ENCODE data around the gene CLDN16.

CLDN16 gene

DNA sequence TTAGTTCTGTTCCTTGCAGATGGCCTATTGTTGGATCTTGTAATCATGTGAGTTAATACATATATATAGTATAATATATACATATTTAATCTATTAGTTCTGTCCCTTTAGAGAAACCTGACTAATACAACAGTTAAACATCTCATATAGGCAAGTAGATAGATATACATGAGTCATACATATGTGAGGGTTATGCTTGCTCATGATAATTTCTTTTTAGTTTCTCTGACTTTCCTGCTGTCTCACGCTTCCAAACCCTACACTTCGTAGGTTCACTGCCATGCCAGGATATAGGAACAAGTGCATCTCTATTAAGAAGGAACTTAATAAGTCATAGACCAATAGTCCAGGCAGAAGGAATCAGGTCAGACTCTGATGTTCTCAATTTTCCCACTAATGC lies 16.8 kb upstream of the CLDN16 start:
- H3K27ac ChIP-seq: no peak overlapping the region
- peak; percentile 32 for DNase-seq (ENCODE audit: low spot score)
- ChIA-PET POLR2A (ENCODE audit: low non-redundant PET) (no interaction called here), CTCF (no interaction called here)
- TF ChIP-seq, protein P1, sequence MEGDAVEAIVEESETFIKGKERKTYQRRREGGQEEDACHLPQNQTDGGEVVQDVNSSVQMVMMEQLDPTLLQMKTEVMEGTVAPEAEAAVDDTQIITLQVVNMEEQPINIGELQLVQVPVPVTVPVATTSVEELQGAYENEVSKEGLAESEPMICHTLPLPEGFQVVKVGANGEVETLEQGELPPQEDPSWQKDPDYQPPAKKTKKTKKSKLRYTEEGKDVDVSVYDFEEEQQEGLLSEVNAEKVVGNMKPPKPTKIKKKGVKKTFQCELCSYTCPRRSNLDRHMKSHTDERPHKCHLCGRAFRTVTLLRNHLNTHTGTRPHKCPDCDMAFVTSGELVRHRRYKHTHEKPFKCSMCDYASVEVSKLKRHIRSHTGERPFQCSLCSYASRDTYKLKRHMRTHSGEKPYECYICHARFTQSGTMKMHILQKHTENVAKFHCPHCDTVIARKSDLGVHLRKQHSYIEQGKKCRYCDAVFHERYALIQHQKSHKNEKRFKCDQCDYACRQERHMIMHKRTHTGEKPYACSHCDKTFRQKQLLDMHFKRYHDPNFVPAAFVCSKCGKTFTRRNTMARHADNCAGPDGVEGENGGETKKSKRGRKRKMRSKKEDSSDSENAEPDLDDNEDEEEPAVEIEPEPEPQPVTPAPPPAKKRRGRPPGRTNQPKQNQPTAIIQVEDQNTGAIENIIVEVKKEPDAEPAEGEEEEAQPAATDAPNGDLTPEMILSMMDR (conservative IDR thresholded peaks at IDR 0.05; ENCODE audit: low read depth): no peak

DNA sequence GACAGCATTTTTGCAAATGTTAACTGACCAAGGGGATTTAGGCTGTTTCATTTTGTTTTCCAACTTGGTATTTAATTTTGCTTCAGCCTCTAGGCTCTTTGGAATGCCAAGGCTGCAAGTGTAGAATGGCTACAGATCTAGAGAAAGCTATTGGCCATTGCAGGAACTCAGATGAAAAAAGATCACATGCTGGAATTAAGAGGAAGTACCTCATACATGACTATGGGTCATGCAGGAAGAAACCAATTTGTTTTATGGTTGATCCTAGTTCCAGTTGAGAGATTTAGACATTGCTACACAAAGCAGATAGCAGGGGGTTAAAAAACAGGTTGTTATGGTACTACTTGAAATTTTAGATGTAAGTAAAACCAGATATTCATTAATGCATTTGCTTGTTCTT lies 12.7 kb upstream of the CLDN16 start:
- H3K27ac ChIP-seq: no peak overlapping the region
- ChIA-PET CTCF (no interaction called here), POLR2A (ENCODE audit: low non-redundant PET) (no interaction called here)
- TF ChIP-seq, protein P1 (conservative IDR thresholded peaks at IDR 0.05; ENCODE audit: low read depth): no peak
- no peak for DNase-seq (ENCODE audit: low spot score)

DNA sequence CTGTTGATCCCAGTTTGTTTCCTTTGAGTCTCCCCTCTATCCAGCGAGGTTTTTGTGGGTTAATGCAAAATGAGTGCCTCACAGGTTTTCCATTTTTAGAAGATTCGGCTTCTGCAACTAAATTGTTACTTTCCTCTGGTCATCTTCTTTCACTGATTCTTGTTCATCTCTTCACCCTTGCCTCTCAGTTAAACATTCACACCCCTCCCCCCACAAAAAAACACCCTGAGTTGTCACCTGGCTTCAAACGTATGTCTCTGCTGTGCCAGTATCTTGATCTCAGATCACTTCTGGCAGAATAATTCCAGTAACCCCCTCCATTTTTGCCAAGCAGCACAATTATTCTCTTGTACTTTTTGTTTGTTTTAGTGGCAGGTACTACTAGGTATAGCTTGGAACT lies 12.3 kb upstream of the CLDN16 start:
- H3K27ac ChIP-seq: no peak overlapping the region
- TF ChIP-seq, protein P1 (conservative IDR thresholded peaks at IDR 0.05; ENCODE audit: low read depth): no peak
- CTCF ChIA-PET: no interaction called here
- POLR2A ChIA-PET (ENCODE audit: low non-redundant PET): no interaction called here
- DNase-seq (ENCODE audit: low spot score): no peak

DNA sequence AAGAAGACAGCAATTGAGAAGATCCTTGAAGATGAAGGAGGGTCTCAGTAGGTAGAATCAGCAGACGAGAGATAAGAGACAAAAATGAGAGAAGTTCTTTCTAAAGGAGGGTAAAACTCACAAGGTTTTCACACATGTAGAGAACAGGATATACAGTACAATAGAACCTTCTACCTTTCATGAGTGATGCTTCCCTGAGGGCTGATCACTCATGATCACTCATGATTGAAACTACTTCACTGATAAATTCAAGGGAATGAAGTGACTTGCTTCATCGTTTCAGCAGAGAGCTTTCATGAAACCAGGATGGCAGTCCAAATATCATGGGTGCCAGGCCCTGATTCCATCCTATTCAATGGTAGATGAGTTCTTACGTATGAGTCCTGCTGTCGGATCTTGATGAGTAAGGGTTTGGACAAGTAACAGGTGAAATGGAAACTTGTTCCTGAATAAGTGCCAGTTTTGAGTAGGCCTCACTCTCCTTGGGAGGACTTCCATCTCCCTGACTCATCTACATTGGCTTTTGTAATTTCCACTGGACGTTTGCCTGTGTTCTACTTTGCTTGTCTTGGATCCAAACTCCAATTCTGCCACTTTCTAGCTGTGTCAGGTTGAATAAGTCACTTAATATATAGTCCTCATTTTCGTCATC lies 9.6 kb upstream of the CLDN16 start:
- ChIA-PET POLR2A (ENCODE audit: low non-redundant PET) (no interaction called here), CTCF (interaction anchor here (0.7 to 0.9 kb wide), 2 partner anchors 56 to 562 kb away, joined by 3 to 4 read pairs; partner anchors contain the start of gene CLDN1)
- peak; percentile 59 for DNase-seq (ENCODE audit: low spot score)
- no peak overlapping the region for H3K27ac ChIP-seq
- TF ChIP-seq, protein P1 (conservative IDR thresholded peaks at IDR 0.05; ENCODE audit: low read depth): no peak

DNA sequence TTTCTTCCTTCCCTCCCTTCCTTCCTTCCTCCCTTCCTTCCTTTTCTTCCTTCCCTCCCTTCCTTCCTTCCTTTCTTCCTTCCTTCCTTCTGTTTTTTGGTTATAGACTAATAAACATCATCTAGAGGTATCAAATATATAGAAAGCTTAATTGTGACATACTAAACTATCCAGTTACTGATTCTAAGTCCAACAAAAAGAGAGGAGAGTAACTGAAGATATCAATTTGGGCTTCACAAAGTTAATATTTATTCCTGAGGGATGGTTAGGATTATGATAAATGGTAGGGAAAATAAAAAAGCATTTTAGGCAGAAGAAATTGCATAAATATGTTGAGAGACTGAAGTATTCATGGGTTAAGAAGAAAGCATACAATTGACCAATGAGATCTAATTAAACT lies 7.8 kb upstream of the CLDN16 start:
- TF ChIP-seq, protein P1 (conservative IDR thresholded peaks at IDR 0.05; ENCODE audit: low read depth): no peak
- CTCF ChIA-PET: interaction anchor here (0.6 kb wide), 1 partner anchor 102 kb away, joined by 3 read pairs; no protein-coding TSS in a partner anchor
- no peak for DNase-seq (ENCODE audit: low spot score)
- POLR2A ChIA-PET (ENCODE audit: low non-redundant PET): no interaction called here
- no peak overlapping the region for H3K27ac ChIP-seq

DNA sequence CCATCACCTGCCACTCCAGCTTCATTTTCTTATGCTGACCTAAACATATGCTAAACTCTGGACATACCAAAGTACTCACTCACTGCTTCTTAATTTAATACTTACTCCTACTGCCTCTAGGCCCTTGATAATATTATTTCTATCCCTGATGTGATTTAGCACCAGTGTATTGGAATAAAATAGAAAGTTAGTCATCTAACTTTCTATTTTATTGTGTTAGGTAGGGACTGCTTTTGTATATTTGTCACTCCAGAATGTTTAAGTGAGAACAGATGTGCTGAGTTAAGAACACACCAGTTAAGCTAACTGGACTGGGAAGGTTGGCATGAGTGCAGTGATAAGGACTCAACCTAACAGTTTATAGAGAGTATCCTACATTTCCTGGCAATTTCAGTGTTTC lies 6.5 kb upstream of the CLDN16 start:
- no peak overlapping the region for H3K27ac ChIP-seq
- ChIA-PET POLR2A (ENCODE audit: low non-redundant PET) (no interaction called here), CTCF (interaction anchor here (0.6 kb wide), 1 partner anchor 503 kb away, joined by 3 read pairs; no protein-coding TSS in a partner anchor)
- TF ChIP-seq, protein P1 (conservative IDR thresholded peaks at IDR 0.05; ENCODE audit: low read depth): no peak
- no peak for DNase-seq (ENCODE audit: low spot score)
